Measurements from ENCODE around the gene KCNT1.
"Not testable (repeated sequence)": the region's sequence is repeated elsewhere in the genome, so short reads cannot be mapped to it uniquely, and the experiment has no call there.

The KCNT1 gene

DNA sequence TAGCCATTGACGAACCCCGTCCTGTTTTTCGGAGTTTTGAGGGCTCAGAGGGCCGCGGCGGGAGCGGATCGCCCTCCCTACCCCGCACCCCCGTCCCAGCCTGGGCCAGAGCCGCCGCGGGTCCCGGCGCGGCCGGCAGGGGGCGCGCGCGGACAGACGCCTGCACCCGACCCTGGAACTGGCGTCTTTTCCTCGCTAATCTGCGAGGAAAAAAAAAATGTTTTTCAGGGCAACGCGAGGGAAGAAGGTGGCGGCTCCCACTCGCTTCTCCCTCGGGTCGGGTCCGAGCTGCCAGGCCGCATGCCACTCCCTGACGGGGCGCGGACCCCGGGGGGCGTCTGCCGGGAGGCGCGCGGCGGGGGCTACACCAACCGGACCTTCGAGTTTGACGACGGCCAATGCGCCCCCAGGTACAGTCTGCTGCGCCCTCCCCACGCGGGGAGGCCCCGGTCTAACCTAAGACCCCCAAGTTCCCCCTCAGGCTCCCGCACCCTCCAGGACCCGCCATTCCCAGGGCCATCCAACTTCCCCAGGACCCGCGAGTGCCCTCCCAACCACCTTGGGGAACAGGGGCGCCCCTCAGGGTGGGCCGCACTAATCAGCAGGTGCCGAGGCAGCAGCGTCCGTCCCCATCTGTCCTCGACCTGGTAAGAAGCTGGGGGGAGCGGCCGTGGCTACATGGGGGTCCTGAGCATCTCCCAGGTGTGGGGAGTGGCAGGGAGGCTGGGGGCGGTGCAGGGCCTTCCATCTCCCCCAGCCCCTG lies at the start of gene KCNT1:
Gene KCNT1, plus strand, starts transcription at position 227 of the 763 bp plus-strand sequence. Its CDS starts 74 bp downstream, at position 301.
- peak; percentile 63 for DNase-seq

- DNase-seq = no peak
Measured at GRCh38 chr9:135655317-135655716, 46.7 kb upstream of the KCNT1 start.

- no peak for DNase-seq
Measured at GRCh38 chr9:135657416-135657815, 44.6 kb upstream of the KCNT1 start.

GRCh38 chr9:135659252-135659651 lies 42.7 kb upstream of the KCNT1 start:
- DNase-seq = no peak

- no peak for DNase-seq
Measured at GRCh38 chr9:135660407-135660806, 41.6 kb upstream of the KCNT1 start.

GRCh38 chr9:135661816-135662560 lies 40.0 kb upstream of the KCNT1 start:
- no peak for DNase-seq

DNA sequence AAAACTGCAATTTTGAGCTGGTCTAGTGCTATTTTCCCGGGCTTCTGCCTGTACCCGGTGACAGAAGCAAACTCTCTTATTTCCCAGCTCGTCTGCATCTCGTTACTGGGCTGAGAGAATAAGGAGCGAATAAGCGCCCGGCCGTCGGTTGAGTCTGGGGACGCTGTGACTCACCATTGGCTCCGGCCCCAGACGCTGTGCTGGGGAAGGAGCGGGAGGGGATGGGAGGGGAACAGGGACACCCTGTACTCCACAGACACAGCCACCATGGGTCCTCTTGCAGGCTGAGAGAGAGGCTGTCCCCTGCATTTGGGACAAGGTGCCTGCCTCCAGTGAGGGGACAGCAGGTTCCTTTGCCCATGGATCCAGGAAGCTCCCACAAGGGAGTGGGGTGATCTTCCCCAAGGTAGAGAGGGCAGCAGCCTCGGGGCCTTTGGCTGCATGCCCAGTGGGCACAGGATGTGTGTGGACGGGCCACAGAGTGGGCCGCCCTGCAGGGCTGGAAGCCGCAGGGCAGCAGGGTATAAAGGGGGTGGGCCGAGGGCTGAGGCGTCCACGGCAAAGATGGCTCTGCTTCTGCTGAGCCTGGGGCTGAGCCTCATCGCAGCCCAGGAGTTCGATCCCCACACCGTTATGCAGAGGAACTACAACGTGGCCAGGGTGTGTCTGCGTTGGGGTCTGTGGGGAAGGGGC lies 39.1 kb upstream of the KCNT1 start, which contains the start of gene LCN9:
Gene LCN9, plus strand, starts transcription at position 552 of the 693 bp plus-strand sequence. Its CDS starts 13 bp downstream, at position 565.
- no peak for DNase-seq

DNA sequence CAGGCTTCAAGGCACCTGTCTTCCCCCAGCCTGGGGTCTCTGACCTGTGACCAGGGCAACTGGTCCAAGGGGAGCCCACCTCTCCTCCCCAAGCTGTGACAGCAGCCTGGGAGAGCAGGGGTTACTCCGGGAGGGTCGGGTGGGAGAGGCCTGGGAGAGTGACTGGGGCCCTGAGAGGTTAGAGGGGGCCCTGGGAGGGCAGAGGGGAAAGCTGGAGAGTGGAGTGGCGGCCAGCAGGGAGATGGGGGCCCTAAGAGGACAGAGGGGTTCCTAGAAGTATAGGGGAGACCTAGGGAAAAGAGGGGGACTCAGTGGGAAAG lies 38.6 kb upstream of the KCNT1 start:
- no peak for DNase-seq

DNA sequence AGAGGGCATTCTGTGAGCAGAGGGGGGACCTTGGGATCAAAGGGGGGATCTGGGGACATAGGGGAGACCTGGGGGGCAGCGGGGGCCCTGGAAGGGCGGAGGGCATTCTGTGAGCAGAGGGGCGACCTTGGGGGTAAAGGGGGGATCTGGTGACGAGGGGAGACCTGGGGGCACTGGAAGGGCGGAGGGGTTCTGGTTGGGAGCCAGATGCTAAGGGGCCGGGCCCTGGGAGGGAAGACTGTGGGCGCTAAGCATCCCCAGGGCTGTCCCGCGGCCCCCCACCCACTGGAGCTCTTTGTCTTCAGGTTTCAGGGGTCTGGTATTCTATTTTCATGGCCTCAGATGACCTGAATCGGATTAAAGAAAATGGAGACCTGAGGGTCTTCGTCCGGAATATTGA lies 38.1 kb upstream of the KCNT1 start:
- no peak for DNase-seq

DNA sequence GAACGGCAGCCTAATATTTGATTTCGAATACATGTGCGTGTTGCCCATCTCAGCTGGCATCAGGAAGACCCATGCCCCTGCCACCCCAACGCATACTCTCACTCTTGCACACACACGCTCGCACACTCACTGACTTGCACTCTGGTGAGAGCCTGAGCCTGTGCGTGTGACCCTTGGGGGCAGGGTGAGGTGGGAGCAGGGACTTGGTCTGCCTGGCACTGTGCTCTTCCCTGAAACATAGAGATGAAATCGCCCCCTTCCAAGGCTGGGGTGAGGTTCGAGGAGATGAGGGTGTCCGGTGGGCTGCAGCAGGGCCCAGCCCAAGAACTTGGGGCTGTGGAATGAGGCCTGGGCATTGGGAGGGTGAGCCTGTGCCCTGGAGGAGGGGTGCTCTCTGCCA lies 37.7 kb upstream of the KCNT1 start:
- no peak for DNase-seq

- DNase-seq = no peak
Measured at GRCh38 chr9:135664801-135665794, 36.9 kb upstream of the KCNT1 start.

- no peak for DNase-seq
Measured at GRCh38 chr9:135665795-135666189, 36.2 kb upstream of the KCNT1 start.

GRCh38 chr9:135666534-135667462 lies 35.2 kb upstream of the KCNT1 start:
- no peak for DNase-seq

DNA sequence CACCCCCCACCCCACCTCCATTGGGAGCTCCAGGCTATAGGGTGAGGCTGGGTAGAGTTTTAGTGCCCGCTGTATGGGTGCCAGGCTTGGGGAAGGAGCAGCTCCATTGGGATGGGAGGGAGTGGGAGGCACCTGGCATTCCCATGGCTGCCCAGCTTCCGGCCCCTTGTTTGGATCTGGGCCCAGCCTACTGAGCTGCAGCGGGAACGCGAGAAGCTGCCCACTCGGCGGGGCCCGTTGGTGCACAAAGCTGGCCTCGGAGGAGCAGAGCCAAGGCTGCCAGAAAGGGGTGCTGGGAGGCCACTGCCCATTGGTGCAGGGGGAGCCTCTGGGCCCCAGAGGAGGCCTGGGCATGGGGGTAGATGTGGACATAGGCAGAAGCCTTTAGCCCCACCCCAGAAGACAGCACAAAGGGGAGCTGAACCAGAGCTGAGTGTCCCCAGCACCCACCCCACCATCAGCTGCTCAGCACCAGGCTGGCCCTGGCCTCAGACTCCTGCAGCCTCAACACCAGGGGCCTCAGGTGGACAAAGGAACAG lies 34.5 kb upstream of the KCNT1 start:
- no peak for DNase-seq

DNA sequence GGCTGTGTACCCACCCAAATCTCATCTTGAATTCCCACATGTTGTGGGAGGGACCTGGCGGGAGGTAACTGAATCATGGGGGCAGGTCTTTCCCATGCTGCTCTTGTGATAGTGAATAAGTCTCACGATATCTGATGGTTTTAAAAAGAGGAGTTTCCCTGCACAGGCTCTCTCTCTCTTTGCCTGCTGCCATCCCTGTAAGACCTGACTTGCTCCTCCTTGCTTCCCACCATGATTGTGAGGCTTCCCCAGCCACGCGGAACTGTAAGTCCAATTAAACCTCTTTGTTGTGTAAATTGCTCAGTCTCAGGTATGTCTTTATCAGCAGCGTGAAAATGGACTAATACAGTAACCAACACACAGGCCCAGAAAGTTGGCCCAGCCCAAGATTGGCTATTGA lies 33.0 kb upstream of the KCNT1 start:
- DNase-seq = not testable (repeated sequence)

DNA sequence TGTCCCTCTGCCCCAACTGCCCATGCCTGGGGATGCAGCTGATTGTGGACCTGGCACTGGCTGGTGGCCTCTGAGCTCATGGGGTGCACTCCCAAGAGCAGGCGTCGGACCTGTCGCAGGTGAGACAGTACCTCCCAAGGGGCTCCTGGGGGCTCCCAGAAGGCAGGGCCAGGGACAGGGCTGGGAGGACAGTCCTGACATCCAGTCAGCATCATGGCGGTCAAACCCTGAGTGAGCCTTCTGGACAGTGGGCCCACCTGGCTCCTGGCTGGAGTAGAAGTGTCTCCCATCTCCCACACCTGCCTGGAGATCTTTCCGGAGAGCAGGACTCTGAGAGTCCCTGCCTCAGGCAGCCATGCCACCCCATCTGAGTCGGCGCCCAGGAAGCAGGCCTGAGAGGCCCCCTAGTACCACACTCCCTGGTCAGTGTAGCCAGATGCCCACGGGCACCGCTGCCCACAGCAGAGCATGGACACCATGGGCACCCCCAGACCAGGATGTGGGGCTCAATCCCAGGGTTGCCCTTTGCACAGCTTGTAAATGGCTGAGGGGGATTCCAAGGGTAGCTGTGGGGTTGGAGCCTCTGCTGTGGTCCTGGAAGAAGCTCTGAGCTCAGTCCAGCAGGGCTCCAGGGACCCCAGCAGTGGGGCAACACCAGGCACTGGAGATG lies 32.2 kb upstream of the KCNT1 start:
- no peak for DNase-seq

- DNase-seq = no peak
Measured at GRCh38 chr9:135670721-135671590, 31.0 kb upstream of the KCNT1 start.

GRCh38 chr9:135671591-135672041 lies 30.4 kb upstream of the KCNT1 start:
- no peak for DNase-seq

GRCh38 chr9:135672786-135673185 lies 29.2 kb upstream of the KCNT1 start:
- not testable (repeated sequence) for DNase-seq

Data from suppressor macrophage treated with lipopolysaccharide for 4 hours (primary cell).